ENCODE measurements around the gene APOA1.

APOA1 gene

GRCh38 chr11:116788975-116789374 lies 48.4 kb downstream of the APOA1 start:
- no peak overlapping the region for H3K27ac ChIP-seq (ENCODE audit: extremely low read depth, low read depth, low read length)
- CTCF ChIA-PET, result interaction anchor here (0.7 to 6.9 kb wide), 6 partner anchors 9 to 532 kb away, joined by 4 to 89 read pairs (median 15); no protein-coding TSS in a partner anchor
- no peaks in the 10 kb centered on the region for H3K9me3 ChIP-seq (ENCODE audit: control insufficient read depth, insufficient read depth, low read depth, low read length)
- no peaks in the 10 kb centered on the region for H3K4me1 ChIP-seq (ENCODE audit: control insufficient read depth, insufficient read depth, low read length)
- TF ChIP-seq ZBTB7A (tag by site-specific recombination; IDR thresholded peaks at IDR 0.05; ENCODE audit: low read depth) (no peak), ZNF658 (tag by site-specific recombination; IDR thresholded peaks at IDR 0.05) (no peak)
- H3K36me3 ChIP-seq (ENCODE audit: control insufficient read depth in 2 of 2, insufficient read depth in 1 of 2, low read length in 2 of 2), result peaks cover 0 to 31% of the 10 kb centered on the region in 2 experiments; a peak in 1 of 3 replicates
- POLR2A ChIA-PET, result interaction anchor here (2.0 kb wide), 1 partner anchor 47 kb away, joined by 7 read pairs; no protein-coding TSS in a partner anchor
- H3K4me3 ChIP-seq (ENCODE audit: low read depth, low read length), result no peak overlapping the region

- H3K27ac ChIP-seq (ENCODE audit: extremely low read depth, low read depth, low read length), result no peak overlapping the region
- ChIA-PET POLR2A (interaction anchor here (2.0 to 2.6 kb wide), 2 partner anchors 15 to 47 kb away, joined by 7 to 14 read pairs; partner anchors contain the start of gene BUD13), CTCF (interaction anchor here (0.6 to 6.9 kb wide), 4 partner anchors 47 to 533 kb away, joined by 4 to 89 read pairs (median 10); no protein-coding TSS in a partner anchor)
These were observed 48.9 kb downstream of the APOA1 start for GRCh38 chr11:116788534-116788933.

GRCh38 chr11:116787786-116788486 lies 49.5 kb downstream of the APOA1 start, which contains the start of gene ZPR1:
ZPR1 (minus strand) TSS chr11:116788023; CDS start chr11:116787990, 33 bp downstream.
- Histone ChIP-seq H3K27ac (ENCODE audit: extremely low read depth, low read depth, low read length) (no peak within 1 kb of the TSS; the same call in 1 of the 2 replicates), H3K9me3 (ENCODE audit: control insufficient read depth, insufficient read depth, low read depth, low read length) (no peaks in the 10 kb centered on the region), H3K4me3 (ENCODE audit: low read depth, low read length) (peak within 1 kb of the TSS; percentile 81), H3K4me1 (ENCODE audit: control insufficient read depth, insufficient read depth, low read length) (no peaks in the 10 kb centered on the region), H3K36me3 (ENCODE audit: control insufficient read depth in 2 of 2, insufficient read depth in 1 of 2, low read length in 2 of 2) (peaks cover 0 to 41% of the 10 kb centered on the region in 2 experiments; a peak in 1 of 3 replicates)
- ChIA-PET CTCF (interaction anchor here (0.6 to 3.0 kb wide), 6 partner anchors 16 to 445 kb away, joined by 3 to 16 read pairs (median 5); no protein-coding TSS in a partner anchor), POLR2A (interaction anchor here (2.0 to 2.6 kb wide), 3 partner anchors 15 to 356 kb away, joined by 6 to 14 read pairs (median 7); partner anchors contain the start of genes BUD13 and PAFAH1B2)
- TF ChIP-seq ZNF529 (tag by site-specific recombination; IDR thresholded peaks at IDR 0.05; ENCODE audit: insufficient replicate concordance) (no peak), ZNF335 (tag by site-specific recombination; conservative IDR thresholded peaks at IDR 0.05) (0 out of 2 replicates have a peak, but pooled peaks have one; percentile 30), ZFHX2 (tag by site-specific recombination; conservative IDR thresholded peaks at IDR 0.05) (no peak), ZNF707 (tag by site-specific recombination; IDR thresholded peaks at IDR 0.05) (no peak), MEIS1 (CRISPR knock-in tag; IDR thresholded peaks at IDR 0.05; ENCODE audit: borderline replicate concordance) (no peak), ZNF768 (tag by site-specific recombination; IDR thresholded peaks at IDR 0.05) (no peak), ZNF24 (tag by site-specific recombination; IDR thresholded peaks at IDR 0.05) (no peak), ZSCAN30 (tag by site-specific recombination; IDR thresholded peaks at IDR 0.05) (no peak), ZNF157 (tag by site-specific recombination; IDR thresholded peaks at IDR 0.05) (no peak), GFI1B (tag by site-specific recombination; IDR thresholded peaks at IDR 0.05) (no peak), HOXA7 (CRISPR knock-in tag; IDR thresholded peaks at IDR 0.05; ENCODE audit: borderline replicate concordance) (no peak), YY2 (tag by site-specific recombination; IDR thresholded peaks at IDR 0.05) (peak; percentile 61), ZBTB8A (tag by site-specific recombination; IDR thresholded peaks at IDR 0.05) (peak; percentile 68), ZNF76 (tag by site-specific recombination; IDR thresholded peaks at IDR 0.05; ENCODE audit: borderline replicate concordance, low read depth) (no peak), PBX3 (CRISPR knock-in tag; IDR thresholded peaks at IDR 0.05) (no peak), ZSCAN18 (tag by site-specific recombination; IDR thresholded peaks at IDR 0.05) (no peak), ZNF274 (IDR thresholded peaks at IDR 0.05; ENCODE audit: low read length) (no peak), ZNF274 (tag by site-specific recombination; IDR thresholded peaks at IDR 0.05; ENCODE audit: borderline replicate concordance) (no peak), ZNF843 (tag by site-specific recombination; IDR thresholded peaks at IDR 0.05) (no peak)

More at GRCh38 chr11:116788534-116788933, 48.9 kb downstream of the APOA1 start:
- Histone ChIP-seq H3K36me3 (ENCODE audit: control insufficient read depth in 2 of 2, insufficient read depth in 1 of 2, low read length in 2 of 2) (peaks cover 0 to 35% of the 10 kb centered on the region in 2 experiments; a peak in 1 of 3 replicates), H3K4me3 (ENCODE audit: low read depth, low read length) (peak overlapping the region; percentile 81), H3K4me1 (ENCODE audit: control insufficient read depth, insufficient read depth, low read length) (no peaks in the 10 kb centered on the region), H3K9me3 (ENCODE audit: control insufficient read depth, insufficient read depth, low read depth, low read length) (no peaks in the 10 kb centered on the region)
- no peak for TF ChIP-seq KLF9 (tag by site-specific recombination; IDR thresholded peaks at IDR 0.05; ENCODE audit: low read depth)
- TF ChIP-seq ZNF146 (tag by site-specific recombination; IDR thresholded peaks at IDR 0.05), result no peak
- TF ChIP-seq ZNF76 (tag by site-specific recombination; IDR thresholded peaks at IDR 0.05; ENCODE audit: borderline replicate concordance, low read depth), result no peak
- TF ChIP-seq ZNF239 (tag by site-specific recombination; IDR thresholded peaks at IDR 0.05), result no peak
- TF ChIP-seq ZNF513 (tag by site-specific recombination; IDR thresholded peaks at IDR 0.05), result no peak
- TF ChIP-seq ZBTB48 (tag by site-specific recombination; IDR thresholded peaks at IDR 0.05), result no peak
